Activated CD4-positive, alpha-beta T cell treated with anti-CD3 and anti-CD28 coated beads, Interleukin-2, amount 50 U/mL, for 4 hours (primary cell): ENCODE measurements around the gene FASTK.
A peak's percentile ranks its signal among the peaks of the same experiment; 100 is the strongest.

ENCODE experiments used
- DNase-seq, 2 experiments: peaks; one replicate each; pipeline ENCODE4 v3.0.0-alpha.2; 2020

FASTK gene

GRCh38 chr7:151116603-151117440 is 36.2 kb upstream of the FASTK start:
- DNase-seq: no peak

GRCh38 chr7:151115836-151116418 is 35.3 kb upstream of the FASTK start:
- DNase-seq: no peak

DNA sequence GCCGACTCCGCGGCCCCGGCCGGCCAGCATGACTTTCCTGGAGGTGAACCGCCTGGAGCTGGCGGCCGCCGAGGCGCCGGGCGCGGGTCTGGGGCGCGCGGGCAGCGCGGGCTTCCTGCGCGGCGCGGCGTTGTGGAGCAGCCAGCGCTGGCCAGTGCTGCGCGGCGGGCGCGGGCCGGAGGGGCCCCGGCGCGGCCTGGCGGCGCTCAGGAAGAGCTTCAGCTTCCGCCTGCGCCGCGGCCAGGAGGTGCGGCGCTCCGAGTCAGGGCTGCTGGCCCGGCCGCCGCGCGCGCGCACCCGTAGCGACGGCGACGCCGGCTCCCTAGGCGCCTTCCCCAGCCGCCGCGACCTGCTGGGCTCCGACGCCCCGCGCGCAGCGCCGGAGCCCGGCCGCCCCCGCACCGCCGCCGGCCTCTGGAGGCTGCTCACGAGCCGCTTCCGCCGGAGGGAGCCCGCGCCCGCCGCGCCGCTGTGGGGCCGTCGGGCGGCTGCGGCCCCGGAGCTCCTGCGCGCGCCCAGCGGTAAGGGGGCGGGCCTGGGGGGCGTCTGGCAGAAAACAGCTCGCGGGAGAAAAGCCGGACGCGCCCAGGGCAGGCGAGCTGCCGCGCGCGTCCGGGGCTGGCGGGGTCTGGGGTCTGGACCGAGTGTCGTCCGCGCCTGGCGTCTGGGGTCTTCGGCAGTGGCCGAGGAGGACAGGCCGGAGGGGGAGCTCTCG is 34.7 kb upstream of the FASTK start:
- DNase-seq: peak; percentile 10 to 23

DNA sequence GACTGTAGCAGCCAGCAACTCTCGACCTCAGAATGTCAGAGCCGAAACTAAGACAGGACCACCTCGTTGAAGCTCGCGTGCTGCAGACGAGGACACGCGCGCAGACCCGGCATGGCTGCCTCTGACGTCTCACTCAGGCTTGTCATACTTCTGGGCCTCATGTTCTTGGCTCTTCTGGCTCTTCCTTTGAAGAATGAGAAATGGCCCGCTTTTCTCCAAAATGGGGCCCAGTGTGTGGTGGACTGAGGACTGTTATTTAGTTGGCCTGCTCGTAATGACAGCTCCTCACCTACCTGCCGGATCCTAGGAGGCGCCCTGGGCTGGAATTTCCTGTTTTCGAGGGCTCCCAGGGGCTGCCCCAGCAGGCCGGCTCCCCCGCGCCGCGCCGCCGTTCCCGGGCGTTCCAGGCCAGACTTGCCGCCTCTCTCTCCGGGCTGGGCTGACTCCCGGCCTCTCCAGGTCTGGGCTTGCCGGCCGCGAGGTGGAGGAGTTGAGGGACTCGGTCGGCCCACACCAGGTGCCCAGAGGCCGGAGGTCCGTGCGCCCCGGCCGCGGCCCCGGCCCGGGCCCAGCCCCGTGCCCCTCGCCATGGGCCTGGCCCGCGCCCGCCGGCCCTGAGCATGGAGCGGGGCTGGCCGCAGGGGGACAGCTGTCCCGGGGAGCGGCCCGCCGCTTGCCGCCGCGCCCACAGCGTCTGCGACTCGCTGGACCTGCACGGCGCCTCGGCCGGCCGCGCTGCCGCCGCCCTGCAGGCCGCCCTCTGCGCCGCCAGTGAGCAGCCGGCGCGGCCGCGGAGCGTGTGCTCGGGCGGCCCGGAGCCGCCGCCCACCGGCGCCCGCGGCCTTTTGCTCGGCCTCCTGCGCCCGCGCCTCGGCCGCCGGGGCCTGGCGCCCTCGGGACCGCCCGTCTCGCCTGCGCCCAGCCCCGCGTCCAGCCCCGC is 33.8 kb upstream of the FASTK start:
- DNase-seq: no peak

DNA sequence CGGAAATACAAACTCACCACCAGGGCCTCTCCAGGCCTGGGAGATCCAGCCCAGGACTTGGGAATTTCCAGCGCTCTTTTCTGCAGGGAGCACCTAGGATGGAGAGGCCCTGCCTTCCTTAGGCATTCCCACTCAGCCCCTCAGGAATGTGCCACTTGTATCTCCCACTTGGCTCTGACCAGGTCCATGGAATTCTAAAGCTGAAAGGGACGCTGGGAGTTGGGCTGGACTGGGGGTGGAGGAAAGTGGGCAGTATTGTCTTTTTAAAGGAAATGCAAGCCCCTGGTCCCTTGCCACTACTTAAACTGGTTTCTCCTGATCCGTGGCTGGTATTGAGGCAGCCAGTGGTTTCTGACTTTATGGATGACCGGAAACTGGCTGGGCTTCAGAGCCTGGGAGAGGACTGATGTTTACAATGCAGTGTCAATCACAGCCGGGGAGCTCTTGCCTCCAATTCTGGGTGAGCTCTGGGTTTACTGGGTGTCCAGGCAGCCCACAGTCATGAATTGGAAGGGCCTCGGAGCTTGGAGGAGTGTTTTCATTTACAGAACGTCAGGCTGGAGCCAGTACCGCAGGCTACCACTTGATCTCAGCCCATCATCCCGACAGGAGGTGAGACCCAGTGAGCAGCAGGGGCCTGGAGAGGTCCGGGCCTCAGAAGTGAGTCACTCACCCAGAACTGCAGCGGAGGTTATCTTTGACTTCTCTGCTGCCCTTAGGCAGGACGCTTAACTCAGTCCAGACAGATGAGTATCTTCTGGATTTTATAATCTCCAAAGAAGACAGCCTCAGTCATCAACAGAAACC is 32.9 kb upstream of the FASTK start:
- no peak for DNase-seq

DNA sequence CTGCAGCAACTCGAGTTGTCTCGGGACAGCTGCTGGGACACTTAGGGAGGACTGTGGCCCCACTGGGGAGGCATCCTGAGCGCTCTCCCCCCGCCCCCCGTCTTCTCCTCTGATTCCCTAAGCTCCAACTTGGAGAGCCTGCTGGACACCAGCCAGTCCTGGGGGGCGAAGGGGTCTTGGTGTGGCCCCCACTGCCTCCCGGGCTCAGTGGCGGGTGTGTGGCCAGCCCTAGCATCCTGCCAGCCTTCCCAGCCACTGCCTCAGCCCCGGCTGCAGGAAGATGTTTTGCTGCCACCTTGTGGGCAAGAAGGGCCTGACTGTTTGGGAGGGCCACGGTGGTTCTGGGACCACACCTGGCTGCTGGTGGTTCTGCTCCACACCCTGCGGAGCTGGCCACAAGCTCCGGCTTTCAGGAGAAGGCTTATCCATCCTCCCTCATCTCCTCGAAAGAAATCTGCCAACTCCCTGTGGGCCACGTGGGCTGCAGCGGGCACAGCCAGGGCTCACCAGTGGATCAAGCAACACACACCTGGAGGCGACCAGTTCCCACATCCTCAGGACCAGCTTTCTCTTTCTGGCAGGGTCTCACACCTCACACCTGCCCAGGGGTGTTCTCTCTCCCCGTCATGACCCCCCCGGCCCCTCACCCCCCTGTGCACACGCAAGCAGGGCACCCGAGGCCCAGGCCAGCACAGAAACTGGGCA is 30.5 kb upstream of the FASTK start:
- peak; percentile 70 to 72 for DNase-seq

DNA sequence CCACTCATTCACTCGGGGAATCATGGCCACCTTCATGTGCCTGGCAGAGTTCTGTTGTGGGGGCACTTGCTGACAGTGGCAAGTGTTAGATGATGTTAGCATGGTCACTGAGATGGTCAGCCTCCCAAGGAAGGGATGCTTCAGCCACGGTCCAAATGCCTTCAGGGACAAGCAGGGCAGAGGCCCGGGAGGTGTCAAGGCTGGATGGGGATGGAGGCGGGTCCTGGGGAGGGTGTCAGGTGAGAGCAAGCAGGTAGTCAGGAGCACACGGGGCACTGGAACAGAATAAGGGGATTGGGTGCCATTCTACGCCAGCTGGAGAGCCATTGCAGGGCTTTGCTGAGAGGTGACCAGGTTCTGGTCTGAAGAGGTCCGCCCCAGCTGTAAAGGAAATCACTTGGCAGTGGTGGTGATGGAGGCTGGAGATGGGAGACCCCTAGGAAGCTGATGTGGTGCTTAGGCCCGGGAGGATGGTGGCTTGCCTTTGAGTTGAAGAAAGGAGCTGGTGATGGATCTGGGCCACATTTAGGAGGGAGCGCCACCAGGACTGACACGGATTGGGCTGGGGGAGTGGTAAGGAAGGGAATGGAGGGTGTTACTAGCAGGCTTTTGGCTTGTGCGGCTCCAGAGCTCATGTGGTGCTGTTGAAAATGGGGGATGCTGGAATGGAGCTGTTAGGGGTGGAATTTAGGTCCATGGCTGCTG is 29.8 kb upstream of the FASTK start:
- DNase-seq: no peak

DNA sequence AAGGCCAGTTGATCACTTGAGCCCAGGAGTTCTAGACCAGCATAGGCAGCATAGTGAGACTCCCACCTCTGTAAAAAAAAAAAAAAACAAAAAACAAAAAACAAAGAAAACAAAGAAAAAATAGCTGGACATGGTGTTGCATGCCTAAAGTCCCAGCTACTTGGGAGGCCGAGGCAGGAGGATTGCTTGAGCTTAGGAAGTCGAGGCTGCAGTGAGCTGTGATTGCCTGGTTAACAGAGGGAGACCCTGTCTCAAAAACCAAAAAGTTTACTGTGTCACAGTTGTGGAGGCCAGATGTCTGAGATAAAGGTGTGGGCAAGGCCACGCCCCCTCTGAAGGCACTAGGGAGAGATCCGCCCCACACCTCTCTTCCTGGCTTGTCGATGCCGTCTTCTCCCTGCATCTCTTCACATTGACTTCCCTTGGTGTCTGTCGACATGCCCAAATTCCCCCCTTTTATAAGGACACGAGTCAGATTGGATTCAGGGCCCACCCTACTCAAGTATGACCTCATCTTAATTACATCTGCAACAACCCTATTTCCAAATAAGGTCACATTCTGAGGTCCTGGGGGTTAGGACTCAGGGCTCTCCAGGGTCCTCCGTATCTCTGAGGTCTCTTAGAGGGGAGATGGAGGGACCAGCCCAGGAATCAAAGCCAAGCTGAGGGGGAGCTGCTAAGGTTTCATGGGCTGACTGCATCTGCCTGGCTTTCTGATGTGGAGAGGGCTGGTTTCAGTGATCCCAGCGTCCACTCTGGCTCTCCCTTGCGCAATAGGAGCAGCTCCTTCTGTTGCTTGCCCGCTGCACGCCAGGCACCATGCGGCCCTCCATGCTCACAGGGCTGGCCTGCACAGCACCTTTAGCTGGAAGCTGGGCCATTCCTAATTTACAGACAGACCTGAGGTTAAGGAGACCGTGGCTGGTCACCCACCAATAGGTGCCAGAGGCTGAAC is 28.8 kb upstream of the FASTK start:
- no peak for DNase-seq

DNA sequence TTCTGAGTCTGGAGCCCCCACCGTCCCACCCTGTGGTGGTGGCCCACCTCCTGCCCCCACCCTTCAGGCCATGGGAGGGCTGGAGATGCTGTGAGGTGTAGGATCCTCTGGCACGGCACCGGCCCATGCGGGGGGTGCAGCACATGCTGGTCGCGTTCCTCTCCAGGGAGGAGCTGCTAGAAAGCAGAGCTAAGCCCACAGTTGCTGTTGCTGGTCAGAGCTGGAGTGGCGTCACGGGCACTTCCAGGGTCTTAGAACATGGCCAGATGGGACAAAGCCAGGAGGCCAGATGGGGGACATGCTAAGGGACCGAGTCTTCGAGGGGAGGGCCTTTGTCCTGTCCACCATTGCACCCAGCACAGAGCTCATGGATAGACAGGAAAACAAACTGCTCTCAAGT is 27.3 kb upstream of the FASTK start:
- no peak for DNase-seq

DNA sequence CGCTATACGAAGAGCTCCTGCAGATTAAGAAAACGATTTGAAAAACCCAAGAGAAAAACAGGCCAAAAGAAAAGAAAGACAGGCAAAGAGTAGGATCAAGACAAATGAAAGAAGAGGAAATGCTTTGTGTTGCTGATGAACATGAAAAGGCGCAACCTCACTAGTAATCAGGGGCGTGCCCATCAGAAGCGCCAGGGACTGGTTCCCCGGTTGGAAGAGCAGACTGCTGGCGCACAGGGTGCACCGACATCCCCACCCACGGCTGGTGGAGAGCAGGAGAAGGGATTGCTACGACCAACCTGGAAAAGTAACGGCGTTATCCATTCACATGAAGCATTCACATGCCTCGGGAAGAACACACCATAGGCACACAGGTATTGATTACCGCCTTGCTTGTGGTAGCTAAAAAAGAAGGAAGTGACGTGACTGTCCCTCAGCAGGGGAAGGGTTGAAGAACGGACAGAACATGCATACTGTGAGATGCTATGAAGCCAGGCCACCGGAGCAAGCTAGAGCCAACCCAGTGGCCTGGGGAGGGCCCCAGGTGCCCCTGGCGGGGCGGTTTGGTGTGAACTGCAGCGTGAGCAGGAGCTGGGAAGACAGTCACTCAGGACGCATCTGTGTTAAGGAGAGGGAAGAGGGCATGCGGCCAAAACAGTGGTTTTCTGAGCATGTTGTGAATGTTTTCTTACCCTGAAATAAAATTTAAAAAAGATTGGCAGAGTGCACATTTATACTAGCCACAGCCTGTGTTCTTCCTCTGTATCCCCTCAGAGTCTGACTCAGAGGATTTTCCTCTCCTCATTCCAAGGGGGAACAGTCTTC is 24.0 kb upstream of the FASTK start:
- DNase-seq: no peak

DNA sequence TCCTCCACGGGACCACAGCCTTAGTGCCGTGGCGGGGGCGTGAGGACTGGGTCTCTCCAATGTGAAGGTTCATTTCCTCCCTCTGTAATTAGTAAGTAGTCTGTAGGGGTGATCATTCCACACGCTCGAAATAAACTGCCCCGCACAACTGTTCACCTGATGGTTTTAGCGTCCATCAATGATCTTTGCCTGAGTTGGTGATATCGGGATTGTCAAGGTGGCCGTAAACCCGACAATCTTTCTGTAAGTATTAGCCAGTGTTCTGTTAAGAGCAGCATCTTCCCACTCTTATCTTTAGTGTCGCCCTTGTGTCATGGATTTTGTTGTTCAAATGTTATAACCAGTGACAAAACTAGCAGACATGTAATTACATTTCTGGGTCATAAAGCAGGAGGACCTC is 23.4 kb upstream of the FASTK start:
- DNase-seq: no peak

DNA sequence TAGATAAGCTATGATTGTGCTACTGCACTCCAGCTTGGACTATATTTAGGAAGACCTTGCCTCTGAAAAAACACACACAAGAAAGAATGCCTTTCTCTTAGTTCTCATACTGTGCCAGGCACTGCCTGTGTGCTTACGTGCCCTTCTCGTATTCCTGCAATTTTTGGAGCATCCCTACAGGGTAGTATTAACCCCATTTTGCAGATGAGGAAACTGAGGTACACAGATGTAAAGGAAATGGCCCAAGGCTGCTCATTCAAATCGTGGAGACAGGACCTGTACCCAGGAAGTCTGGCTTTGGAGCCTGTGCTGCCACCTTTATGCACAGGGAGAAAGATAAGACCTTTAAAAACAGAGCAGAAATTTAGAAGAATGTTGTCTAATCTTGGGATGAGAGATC is 22.4 kb upstream of the FASTK start:
- DNase-seq: no peak

GRCh38 chr7:151101621-151102396 is 21.2 kb upstream of the FASTK start:
- DNase-seq: no peak

DNA sequence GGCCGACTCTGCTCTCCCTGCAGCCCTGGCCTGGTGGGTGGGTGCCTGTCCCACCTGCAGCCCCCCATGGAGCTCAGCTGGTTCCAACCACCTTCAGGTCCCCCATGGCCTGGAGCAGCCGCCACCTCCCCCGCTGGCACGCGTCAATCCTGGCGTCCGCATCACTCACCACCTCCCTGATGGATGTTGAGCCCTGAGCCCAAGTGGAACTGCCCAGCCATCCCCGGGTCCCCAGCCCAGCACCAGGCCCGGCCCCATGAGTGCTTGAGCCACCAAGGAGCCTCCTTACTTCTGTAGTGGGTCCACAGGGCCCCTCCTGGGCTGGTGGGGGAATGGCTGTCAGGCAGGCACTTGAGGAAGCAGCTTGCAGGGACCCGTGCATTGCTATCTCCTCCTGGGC is 20.3 kb upstream of the FASTK start:
- no peak for DNase-seq

DNA sequence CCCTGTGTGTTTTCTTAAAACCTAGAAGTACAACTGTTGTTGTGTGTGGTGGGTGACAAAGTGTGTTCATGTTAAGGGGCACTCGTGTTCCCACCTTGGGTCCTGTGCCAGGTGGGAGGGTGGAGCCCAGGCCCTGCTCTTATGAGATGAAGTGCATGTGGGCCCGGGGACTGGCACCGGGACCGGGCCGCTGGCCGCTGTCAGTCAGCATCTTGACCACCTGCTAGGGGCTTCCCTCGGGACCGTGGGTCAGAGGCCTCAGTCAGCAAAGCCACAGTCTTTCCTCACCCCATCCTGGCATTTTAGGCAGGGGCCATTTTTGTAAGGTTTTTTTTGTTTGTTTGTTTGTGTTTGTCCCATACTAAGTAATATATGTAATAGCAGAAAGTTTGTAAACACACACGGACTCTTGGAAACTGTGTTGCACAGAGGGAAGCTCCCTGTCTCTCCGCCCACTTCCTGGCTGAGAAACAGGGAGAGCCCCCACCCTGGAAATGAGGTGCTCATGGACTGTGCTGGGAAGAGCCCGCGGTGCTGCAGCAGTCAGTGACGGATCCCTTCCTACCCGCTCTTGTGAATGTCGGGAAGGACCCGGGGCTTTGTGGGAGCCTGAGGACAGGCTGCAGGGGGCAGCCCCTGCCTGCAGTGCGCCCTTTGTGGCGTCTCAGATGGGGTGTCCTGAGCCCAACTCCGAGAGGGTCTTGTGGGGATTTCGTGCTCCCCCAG is 19.0 kb upstream of the FASTK start:
- no peak for DNase-seq

DNA sequence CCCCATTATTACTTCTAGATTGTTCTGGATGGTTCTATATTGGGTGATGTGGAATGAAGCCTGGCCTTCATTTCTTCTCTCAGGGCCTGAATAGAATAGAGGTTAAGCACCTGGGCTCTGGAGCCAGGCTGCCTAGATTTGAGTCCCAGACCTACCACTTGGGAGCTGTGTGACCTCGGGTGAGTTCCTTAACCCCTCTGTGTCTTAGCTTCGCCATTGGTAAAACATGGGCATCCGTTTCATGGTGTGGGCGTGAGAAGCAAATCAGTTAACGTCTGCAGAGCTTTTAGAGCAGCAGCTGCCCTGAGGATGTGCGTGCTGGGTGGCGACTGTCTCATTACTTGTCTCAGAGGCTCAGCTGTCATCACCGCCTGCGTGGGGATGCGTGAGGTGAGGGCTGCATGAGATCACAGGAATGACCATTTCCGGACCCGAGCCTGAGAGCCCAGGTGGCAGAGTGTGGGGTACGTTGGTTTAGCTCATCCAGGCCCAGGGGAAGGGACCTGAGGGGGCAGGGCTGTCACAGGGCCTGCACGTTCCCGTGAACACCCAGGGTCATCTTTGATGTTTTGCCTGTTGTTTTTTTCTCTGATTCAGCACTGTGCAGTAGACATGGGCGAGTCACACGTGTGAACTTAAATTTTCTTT is 15.3 kb upstream of the FASTK start:
- no peak for DNase-seq
